ENCODE results near the gene CXorf58. TPM values are rescaled to one million over a fixed set of nuclear protein-coding genes. Genes with fewer than 3 reads are reported as not detected.

CXorf58 gene
- polyA plus RNA-seq, 1 of the 3 experiments (the other 2 are of a cell fraction): not detected

GRCh38 chrX:23981222-23981621 is 73.4 kb downstream of the CXorf58 start:
- Histone ChIP-seq H3K79me2 (ENCODE audit: insufficient read depth) (peaks cover 7% of the 10 kb centered on the region; the same call in 1 of the 2 replicates), H3K9me3 (no peaks in the 10 kb centered on the region), H2AFZ (ENCODE audit: low read depth) (no peak overlapping the region), H3K4me2 (no peak overlapping the region), H3K36me3 (replicated peaks in 1 of 2; ENCODE audit: control insufficient read depth in 1 of 2, insufficient read depth in 2 of 2, low read length in 1 of 2) (peaks cover 5 to 6% of the 10 kb centered on the region in 2 experiments), H3K27me3 (ENCODE audit: insufficient read depth) (no peaks in the 10 kb centered on the region; the same call in 1 of the 2 replicates), H3K27ac (ENCODE audit: low read depth in 2 of 2, low read length in 1 of 2) (no peak overlapping the region), H3F3A (replicated peaks; ENCODE audit: insufficient read depth) (no peaks in the 10 kb centered on the region), H3K9me2 (no peaks in the 10 kb centered on the region), H3K4me3 (ENCODE audit: low read depth in 2 of 2, low read length in 1 of 2) (no peak overlapping the region), H3K9ac (no peak overlapping the region), H4K20me1 (ENCODE audit: insufficient read depth) (no peaks in the 10 kb centered on the region), H3K4me1 (ENCODE audit: control insufficient read depth in 1 of 2, insufficient read depth in 2 of 2, low read depth in 1 of 2, low read length in 1 of 2) (no peaks in the 10 kb centered on the region; a peak in 1 of 4 replicates)
- CTCF ChIA-PET: interaction anchor here (0.7 to 0.8 kb wide), 2 partner anchors 25 to 73 kb away, joined by 3 read pairs; no protein-coding TSS in a partner anchor
- no peak for DNase-seq
- POLR2A ChIA-PET: no interaction called here
- 46% methylated on average over 4 of the region's 4 CpGs for WGBS (ENCODE audit: low lambda C conversion rate)
- TF ChIP-seq EZH2phosphoT487 (IDR thresholded peaks at IDR 0.05; ENCODE audit: borderline replicate concordance, low read depth): no peak
- no peak for TF ChIP-seq FOXM1 (IDR thresholded peaks at IDR 0.05; ENCODE audit: low read depth)
- no peak for TF ChIP-seq ELF1 (IDR thresholded peaks at IDR 0.05)
- TF ChIP-seq TCF12 (IDR thresholded peaks at IDR 0.05): no peak
- no peak for TF ChIP-seq MEF2A (IDR thresholded peaks at IDR 0.05; ENCODE audit: borderline replicate concordance, low read depth)
- no peak for TF ChIP-seq TAF1 (IDR thresholded peaks at IDR 0.05; ENCODE audit: borderline replicate concordance, low read depth, low read length)
- TF ChIP-seq CTCF (IDR thresholded peaks at IDR 0.05): no peak
- TF ChIP-seq POLR2AphosphoS5 (IDR thresholded peaks at IDR 0.05; ENCODE audit: low read depth, low read length): no peak
- no peak for TF ChIP-seq PBX3 (IDR thresholded peaks at IDR 0.05)
- TF ChIP-seq IRF3 (IDR thresholded peaks at IDR 0.05; ENCODE audit: low read depth, low read length): no peak
- TF ChIP-seq SMC3 (IDR thresholded peaks at IDR 0.05; ENCODE audit: low read depth, low read length): no peak
- no peak for TF ChIP-seq YY1 (IDR thresholded peaks at IDR 0.05; ENCODE audit: low read depth)
- no peak for TF ChIP-seq MXI1 (IDR thresholded peaks at IDR 0.05; ENCODE audit: low read depth, low read length)
- no peak for TF ChIP-seq RFX5 (IDR thresholded peaks at IDR 0.05; ENCODE audit: low read length)
- no peak for TF ChIP-seq GABPA (IDR thresholded peaks at IDR 0.05; ENCODE audit: low read depth)
- TF ChIP-seq SIN3A (IDR thresholded peaks at IDR 0.05; ENCODE audit: borderline replicate concordance, low read depth, low read length): no peak
- no peak for TF ChIP-seq JUND (IDR thresholded peaks at IDR 0.05)
- no peak for TF ChIP-seq REST (IDR thresholded peaks at IDR 0.05; ENCODE audit: low read depth, low read length)
- TF ChIP-seq RXRA (IDR thresholded peaks at IDR 0.05; ENCODE audit: borderline replicate concordance, low read depth): no peak
- TF ChIP-seq EP300 (IDR thresholded peaks at IDR 0.05; ENCODE audit: borderline replicate concordance in 1 of 2, low read depth in 1 of 2, low read length in 1 of 2): no peak
